NCI-H510A (cell line): Measurements from ENCODE around the gene BMPER.

ENCODE experiments used
- DNase-seq: peaks from one replicate; lab custom pipeline; 2025; lab: John Stamatoyannopoulos, UW

The BMPER gene

GRCh38 chr7:33923440-33924229 is 18.3 kb downstream of the BMPER start:
- DNase-seq, result no peak

- DNase-seq, result no peak
Measured at GRCh38 chr7:33926535-33926934, 21.2 kb downstream of the BMPER start.

- DNase-seq, result no peak
Measured at GRCh38 chr7:33928986-33929385, 23.6 kb downstream of the BMPER start.

GRCh38 chr7:33932221-33932620 is 26.9 kb downstream of the BMPER start:
- no peak for DNase-seq

GRCh38 chr7:33932832-33933468 is 27.6 kb downstream of the BMPER start:
- peak; percentile 3 for DNase-seq

GRCh38 chr7:33933611-33934281 is 28.4 kb downstream of the BMPER start:
- DNase-seq, result no peak

GRCh38 chr7:33934391-33934790 is 29.1 kb downstream of the BMPER start:
- no peak for DNase-seq

- DNase-seq, result no peak
Measured at GRCh38 chr7:33936503-33936902, 31.2 kb downstream of the BMPER start.

GRCh38 chr7:33937871-33938270 is 32.5 kb downstream of the BMPER start:
- no peak for DNase-seq

GRCh38 chr7:33939121-33939520 is 33.8 kb downstream of the BMPER start:
- no peak for DNase-seq

GRCh38 chr7:33940503-33940902 is 35.2 kb downstream of the BMPER start:
- no peak for DNase-seq

- no peak for DNase-seq
Measured at GRCh38 chr7:33941418-33941817, 36.1 kb downstream of the BMPER start.

- DNase-seq, result no peak
Measured at GRCh38 chr7:33946094-33946699, 40.9 kb downstream of the BMPER start.

GRCh38 chr7:33950047-33950714 is 44.8 kb downstream of the BMPER start:
- no peak for DNase-seq

GRCh38 chr7:33952824-33953223 is 47.5 kb downstream of the BMPER start:
- DNase-seq, result no peak

- no peak for DNase-seq
Measured at GRCh38 chr7:33958104-33958503, 52.8 kb downstream of the BMPER start.

- DNase-seq, result no peak
Measured at GRCh38 chr7:33959676-33960075, 54.3 kb downstream of the BMPER start.

GRCh38 chr7:33961948-33962347 is 56.6 kb downstream of the BMPER start:
- no peak for DNase-seq

- no peak for DNase-seq
Measured at GRCh38 chr7:33964417-33965182, 59.3 kb downstream of the BMPER start.

- DNase-seq, result no peak
Measured at GRCh38 chr7:33965183-33965744, 59.9 kb downstream of the BMPER start.

GRCh38 chr7:33968591-33968990 is 63.3 kb downstream of the BMPER start:
- no peak for DNase-seq
